Parathyroid adenoma (tissue), 2 donors: ENCODE measurements around the gene SGF29.
A peak's percentile ranks its signal among the peaks of the same experiment; 100 is the strongest.
"Not testable (repeated sequence)": the region's sequence is repeated elsewhere in the genome, so short reads cannot be mapped to it uniquely, and the experiment has no call there.

Source experiments
- H2AFZ ChIP-seq: fragments of 300-600 bp; sonication (generic); one replicate; pipeline ENCODE4 v1.7.0; 2017; ENCODE audit warnings: antibody characterized with exemption, mild to moderate bottlenecking
- H3K27ac ChIP-seq: fragments of 300-600 bp; sonication (generic); one replicate; pipeline ENCODE4 v1.7.0; 2017
- H3K27me3 ChIP-seq: fragments of 300-600 bp; sonication (generic); one replicate; pipeline ENCODE4 v1.7.0; 2017; ENCODE audit warnings: low read length; ENCODE audit not compliant: control insufficient read depth, insufficient read depth
- H3K36me3 ChIP-seq: fragments of 300-600 bp; sonication (generic); one replicate; pipeline ENCODE4 v1.7.0; 2017; ENCODE audit warnings: low read length; ENCODE audit not compliant: control insufficient read depth, insufficient read depth
- H3K4me1 ChIP-seq: fragments of 300-600 bp; sonication (generic); one replicate; pipeline ENCODE4 v1.7.0; 2017; ENCODE audit warnings: control low read depth
- H3K4me2 ChIP-seq: fragments of 300-600 bp; sonication (generic); one replicate; pipeline ENCODE4 v1.7.0; 2017; ENCODE audit warnings: low read length
- H3K4me3 ChIP-seq: fragments of 300-600 bp; sonication (generic); one replicate; pipeline ENCODE4 v1.7.0; 2017; ENCODE audit warnings: low read depth, low read length
- H3K79me2 ChIP-seq: fragments of 300-600 bp; sonication (generic); one replicate; pipeline ENCODE4 v1.7.0; 2017; ENCODE audit warnings: control low read depth
- H3K9ac ChIP-seq: fragments of 300-600 bp; sonication (generic); one replicate; pipeline ENCODE4 v1.7.0; 2017; ENCODE audit warnings: mild to moderate bottlenecking
- H3K9me3 ChIP-seq: fragments of 300-600 bp; sonication (generic); one replicate; pipeline ENCODE4 v1.7.0; 2017; ENCODE audit warnings: low read length; ENCODE audit not compliant: control insufficient read depth
- TF ChIP-seq, protein P1 (sequence below): fragments of 300-600 bp; sonication (generic); IDR thresholded peaks from one replicate; pipeline ENCODE4 v1.7.0; 2017; ENCODE audit warnings: antibody characterized with exemption, mild to moderate bottlenecking
- donor health status: primary hyperparathyroidism.

The SGF29 gene

GRCh38 chr16:28544998-28545397, 8.7 kb upstream of the SGF29 start:
- H2AFZ ChIP-seq = no peak overlapping the region
- no peak overlapping the region for H3K27ac ChIP-seq
- H3K4me1 ChIP-seq = no peaks in the 10 kb centered on the region
- TF ChIP-seq, protein P1, sequence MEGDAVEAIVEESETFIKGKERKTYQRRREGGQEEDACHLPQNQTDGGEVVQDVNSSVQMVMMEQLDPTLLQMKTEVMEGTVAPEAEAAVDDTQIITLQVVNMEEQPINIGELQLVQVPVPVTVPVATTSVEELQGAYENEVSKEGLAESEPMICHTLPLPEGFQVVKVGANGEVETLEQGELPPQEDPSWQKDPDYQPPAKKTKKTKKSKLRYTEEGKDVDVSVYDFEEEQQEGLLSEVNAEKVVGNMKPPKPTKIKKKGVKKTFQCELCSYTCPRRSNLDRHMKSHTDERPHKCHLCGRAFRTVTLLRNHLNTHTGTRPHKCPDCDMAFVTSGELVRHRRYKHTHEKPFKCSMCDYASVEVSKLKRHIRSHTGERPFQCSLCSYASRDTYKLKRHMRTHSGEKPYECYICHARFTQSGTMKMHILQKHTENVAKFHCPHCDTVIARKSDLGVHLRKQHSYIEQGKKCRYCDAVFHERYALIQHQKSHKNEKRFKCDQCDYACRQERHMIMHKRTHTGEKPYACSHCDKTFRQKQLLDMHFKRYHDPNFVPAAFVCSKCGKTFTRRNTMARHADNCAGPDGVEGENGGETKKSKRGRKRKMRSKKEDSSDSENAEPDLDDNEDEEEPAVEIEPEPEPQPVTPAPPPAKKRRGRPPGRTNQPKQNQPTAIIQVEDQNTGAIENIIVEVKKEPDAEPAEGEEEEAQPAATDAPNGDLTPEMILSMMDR = no peak
- H3K4me3 ChIP-seq = no peak overlapping the region
- H3K36me3 ChIP-seq = no peaks in the 10 kb centered on the region
- H3K27me3 ChIP-seq = no peaks in the 10 kb centered on the region
- no peaks in the 10 kb centered on the region for H3K9me3 ChIP-seq
- no peak overlapping the region for H3K4me2 ChIP-seq
- no peaks in the 10 kb centered on the region for H3K79me2 ChIP-seq
- H3K9ac ChIP-seq = no peak overlapping the region

DNA sequence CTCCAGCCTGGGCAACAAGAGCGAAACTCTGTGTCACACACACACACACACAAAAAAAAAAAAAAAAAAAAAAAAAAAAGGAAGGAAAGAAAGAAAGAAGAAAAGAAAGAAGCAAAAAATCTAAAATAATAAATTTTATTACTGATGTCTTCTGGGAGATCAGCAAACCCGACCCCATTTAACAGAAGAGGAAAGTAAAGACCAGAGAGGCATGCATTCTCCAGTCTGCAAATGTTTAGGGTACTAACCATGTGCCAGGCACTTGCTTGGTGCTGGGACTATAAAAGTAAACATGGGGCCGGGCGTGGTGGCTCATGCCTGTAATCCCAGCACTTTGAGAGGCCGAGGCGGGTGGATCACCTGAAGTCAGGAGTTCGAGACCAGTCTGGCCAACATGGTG, 7.8 kb upstream of the SGF29 start:
- H3K4me1 ChIP-seq = not testable (repeated sequence)

DNA sequence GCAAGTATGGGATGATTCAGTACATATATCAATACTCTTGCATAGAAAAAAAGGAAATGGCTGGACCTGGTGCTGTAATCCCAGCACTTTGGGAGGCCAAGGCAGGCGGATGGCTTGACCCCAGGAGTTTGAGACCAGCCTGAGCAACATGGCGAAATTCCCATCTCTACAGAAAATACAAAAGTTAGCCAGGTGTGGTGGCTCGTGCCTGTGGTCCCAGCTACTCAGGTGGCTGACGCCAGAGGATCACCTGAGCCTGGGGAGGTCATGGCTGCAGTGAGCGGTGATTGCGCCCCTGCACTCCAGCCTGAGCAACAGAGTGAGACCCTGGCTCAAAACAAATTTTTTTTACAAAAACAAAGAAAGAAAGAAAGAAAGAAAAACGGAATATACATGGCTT, 7.1 kb upstream of the SGF29 start:
- Histone ChIP-seq H3K27ac (no peak overlapping the region), H3K4me1 (no peaks in the 10 kb centered on the region), H3K9me3 (no peaks in the 10 kb centered on the region), H3K36me3 (no peaks in the 10 kb centered on the region), H3K79me2 (no peaks in the 10 kb centered on the region), H3K4me3 (no peak overlapping the region), H3K27me3 (no peaks in the 10 kb centered on the region), H3K4me2 (no peak overlapping the region), H3K9ac (no peak overlapping the region), H2AFZ (no peak overlapping the region)
- TF ChIP-seq, protein P1 = no peak

More for the DNA sequence above, 7.8 kb upstream of the SGF29 start:
- H3K9ac ChIP-seq, H3K36me3 ChIP-seq, H3K27me3 ChIP-seq, H3K9me3 ChIP-seq, H3K4me3 ChIP-seq, H3K4me2 ChIP-seq, H2AFZ ChIP-seq, H3K79me2 ChIP-seq, H3K27ac ChIP-seq: not testable (repeated sequence)

DNA sequence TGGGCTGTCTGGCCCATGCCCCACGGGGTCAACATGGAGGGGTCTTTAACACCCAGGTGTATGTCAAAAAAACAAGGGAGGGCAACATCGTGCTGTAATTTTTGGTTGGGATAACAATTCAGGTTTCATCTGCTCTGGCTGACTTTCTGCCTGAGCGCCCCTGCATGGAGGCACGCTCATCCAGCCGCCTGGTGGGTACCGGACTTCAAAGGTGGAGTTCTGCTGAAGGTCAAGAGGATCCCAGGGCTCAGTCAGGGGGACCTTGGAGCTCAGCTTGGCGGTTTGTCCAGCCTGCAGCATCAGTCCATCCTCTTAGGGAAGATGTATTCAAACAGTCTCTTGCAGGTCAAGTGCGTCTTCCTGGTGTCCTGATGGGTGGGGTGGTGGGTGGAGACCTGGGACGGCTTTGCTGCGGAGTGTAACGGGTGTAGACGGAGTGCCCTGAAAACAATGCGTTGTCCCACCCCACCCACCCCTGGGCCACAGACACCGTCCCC, 5.4 kb upstream of the SGF29 start:
- Histone ChIP-seq H3K27ac (no peak overlapping the region), H3K36me3 (no peaks in the 10 kb centered on the region), H3K4me3 (no peak overlapping the region), H3K4me2 (no peak overlapping the region), H2AFZ (no peak overlapping the region), H3K4me1 (no peaks in the 10 kb centered on the region), H3K9me3 (no peaks in the 10 kb centered on the region), H3K27me3 (no peaks in the 10 kb centered on the region), H3K9ac (no peak overlapping the region), H3K79me2 (no peaks in the 10 kb centered on the region)
- TF ChIP-seq, protein P1 = no peak

DNA sequence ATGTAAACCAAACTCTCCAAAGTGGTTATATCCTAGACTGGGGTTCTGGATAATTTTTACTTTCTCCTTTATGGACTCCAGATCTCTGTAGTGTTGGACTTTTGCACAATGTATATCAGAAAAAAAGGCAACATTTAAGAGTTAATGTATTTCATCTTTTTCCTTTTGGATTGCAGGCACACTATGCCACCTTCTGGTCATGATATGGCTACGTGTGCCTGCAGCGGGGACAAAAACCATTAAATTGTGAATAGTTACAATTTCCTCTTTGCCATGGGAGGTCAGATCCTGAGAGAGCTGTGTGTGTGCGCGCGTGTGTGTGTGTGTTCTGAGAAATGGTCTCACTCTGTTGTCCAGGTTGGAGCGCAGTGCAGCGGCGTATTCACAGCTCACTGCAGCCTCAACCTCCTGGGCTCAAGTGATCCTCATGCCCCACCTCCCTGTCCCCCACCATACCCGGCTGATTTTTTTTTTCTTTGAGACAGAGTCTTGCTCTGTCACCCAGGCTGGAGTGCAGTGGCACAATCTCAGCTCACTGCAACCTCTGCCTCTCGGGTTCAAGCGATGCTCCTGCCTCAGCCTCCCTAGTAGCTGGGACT, 4.3 kb upstream of the SGF29 start:
- H3K4me1 ChIP-seq = peaks cover under 1% of the 10 kb centered on the region
- TF ChIP-seq, protein P1 = peak; percentile 34
- H3K79me2 ChIP-seq = peaks cover 1% of the 10 kb centered on the region
- H3K27me3 ChIP-seq = no peaks in the 10 kb centered on the region
- no peaks in the 10 kb centered on the region for H3K9me3 ChIP-seq
- no peak overlapping the region for H3K9ac ChIP-seq
- no peak overlapping the region for H3K4me2 ChIP-seq
- H2AFZ ChIP-seq = no peak overlapping the region
- no peaks in the 10 kb centered on the region for H3K36me3 ChIP-seq
- H3K4me3 ChIP-seq = no peak overlapping the region
- no peak overlapping the region for H3K27ac ChIP-seq
